GM11168 (cell line): ENCODE data around the gene CECR2.

ENCODE experiments used
- in situ Hi-C: fragments of 300-500 bp; cut with MboI; formaldehyde crosslinking; loops from one replicate; pipeline ENCODE4 v1.12.0; 2022; ENCODE audit warnings: low sequenced_read_pairs; ENCODE audit not compliant: unreplicated experiment

Gene CECR2

DNA sequence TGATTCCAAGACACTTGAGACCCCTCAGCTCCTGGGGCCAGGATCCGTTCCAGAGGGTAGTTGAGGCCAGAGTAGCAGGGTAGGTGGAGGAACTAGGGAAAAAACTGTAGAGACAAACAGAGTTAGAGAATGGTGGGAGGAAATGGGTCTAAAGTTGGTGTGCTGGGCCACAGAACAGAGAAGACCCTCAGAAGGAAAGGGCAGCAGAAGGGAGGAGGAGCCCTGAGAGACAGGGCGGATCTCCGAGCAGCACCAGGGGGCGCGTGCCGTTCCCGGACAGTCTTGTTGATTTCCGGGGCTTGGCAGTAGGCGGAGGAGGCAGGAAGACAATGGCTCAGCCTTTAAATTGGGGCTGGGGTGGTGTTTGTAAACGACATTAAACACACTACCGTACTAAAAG lies 2.4 kb upstream of the CECR2 start:
- in situ Hi-C loops, result no loop called here

GRCh38 chr22:17368144-17368543 lies 1.1 kb upstream of the CECR2 start:
- in situ Hi-C loops, result no loop called here

- in situ Hi-C loops, result no loop called here
Observed at GRCh38 chr22:17368554-17369438, 464 bp upstream of the CECR2 start.

DNA sequence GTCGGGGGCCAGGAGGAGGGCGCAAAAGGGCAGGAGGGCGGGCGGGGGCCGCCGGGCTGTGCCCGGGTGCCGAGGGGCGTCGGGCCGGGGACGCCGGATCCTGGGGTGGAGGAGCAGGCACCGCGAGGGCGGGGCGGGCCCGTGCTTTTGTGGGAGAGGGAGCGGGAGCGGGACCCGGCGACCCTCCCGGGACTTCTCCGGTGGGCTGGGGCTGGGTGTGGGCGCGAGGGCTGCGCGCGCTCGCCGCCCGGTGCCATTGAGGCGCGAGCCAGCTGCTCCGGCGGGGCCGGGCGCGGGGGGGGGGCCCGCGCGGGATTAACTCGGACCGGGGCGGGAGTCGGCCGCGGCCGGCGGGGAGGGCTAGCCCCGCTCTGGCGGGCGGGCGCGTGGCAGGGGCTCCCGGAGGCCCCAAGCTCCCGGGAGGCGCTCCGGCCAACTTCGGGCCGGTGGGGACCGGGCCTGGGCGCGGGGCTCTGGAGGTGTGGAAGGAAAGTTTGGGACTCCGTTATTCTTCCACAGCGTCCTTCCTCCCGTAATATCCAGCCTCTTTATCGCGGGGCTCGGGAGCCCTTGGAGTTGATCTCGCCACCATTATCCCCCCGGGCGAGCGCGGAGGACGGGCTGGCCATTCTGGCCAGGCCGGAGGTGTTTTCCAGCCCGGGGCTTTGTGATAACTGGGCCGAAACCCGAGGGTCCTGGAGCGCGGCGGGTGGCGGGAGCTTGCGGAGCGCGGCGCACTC lies 936 bp downstream of the CECR2 start:
- in situ Hi-C loops, result no loop called here

DNA sequence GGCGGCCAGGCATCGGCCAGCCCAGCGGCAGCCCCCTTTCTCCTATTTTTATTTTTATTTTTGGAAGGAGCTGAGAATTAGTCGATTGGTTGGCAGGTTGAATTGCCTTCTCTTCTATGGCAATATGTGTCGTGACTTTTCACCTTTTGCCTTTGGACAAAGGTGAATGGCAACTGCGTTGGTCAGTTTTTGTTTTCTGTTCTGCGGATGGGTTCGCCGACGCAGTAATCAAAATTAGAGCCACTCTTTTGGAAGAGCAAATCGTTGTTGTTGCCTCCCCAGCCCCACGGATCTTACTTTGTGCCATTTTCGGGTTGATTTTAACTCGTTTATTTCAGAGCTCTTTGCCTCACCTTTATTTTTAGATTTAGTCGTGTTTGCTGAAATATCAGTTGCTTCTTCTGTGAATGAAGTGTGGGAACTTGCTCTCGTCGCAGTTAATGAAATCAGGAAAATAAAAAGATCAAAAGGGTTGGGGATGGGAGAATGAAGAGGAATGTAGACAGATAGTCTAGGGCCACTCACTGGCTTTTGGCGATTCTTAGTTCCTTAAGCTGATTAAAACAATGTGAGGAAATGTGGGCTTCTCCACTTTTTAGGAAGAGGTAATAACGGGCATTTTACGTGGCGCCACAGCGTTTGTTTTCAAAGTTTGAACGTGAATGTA lies 1.6 kb downstream of the CECR2 start:
- in situ Hi-C loops, result no loop called here

DNA sequence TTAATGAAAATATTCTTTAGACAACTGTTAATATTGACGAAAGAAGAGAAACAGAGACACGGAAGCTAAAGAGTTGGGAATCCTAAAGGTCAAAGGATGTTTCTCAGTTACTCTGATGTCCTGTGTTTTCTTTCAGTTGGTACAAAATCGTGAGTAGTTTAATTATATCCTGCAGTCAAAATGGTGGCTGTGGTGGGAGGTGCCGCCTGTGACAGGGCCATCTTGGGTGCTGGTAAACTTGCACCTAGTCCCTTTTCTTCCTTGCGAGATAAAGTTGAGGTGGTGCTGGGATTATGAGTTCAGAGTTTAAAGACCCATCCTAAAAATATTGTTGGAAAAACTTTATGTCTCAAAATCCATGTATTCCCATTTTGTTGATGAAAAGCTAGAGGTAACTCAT lies 2.2 kb downstream of the CECR2 start:
- in situ Hi-C loops, result no loop called here

- in situ Hi-C loops, result no loop called here
Observed at GRCh38 chr22:17373855-17374254, 4.6 kb downstream of the CECR2 start.

DNA sequence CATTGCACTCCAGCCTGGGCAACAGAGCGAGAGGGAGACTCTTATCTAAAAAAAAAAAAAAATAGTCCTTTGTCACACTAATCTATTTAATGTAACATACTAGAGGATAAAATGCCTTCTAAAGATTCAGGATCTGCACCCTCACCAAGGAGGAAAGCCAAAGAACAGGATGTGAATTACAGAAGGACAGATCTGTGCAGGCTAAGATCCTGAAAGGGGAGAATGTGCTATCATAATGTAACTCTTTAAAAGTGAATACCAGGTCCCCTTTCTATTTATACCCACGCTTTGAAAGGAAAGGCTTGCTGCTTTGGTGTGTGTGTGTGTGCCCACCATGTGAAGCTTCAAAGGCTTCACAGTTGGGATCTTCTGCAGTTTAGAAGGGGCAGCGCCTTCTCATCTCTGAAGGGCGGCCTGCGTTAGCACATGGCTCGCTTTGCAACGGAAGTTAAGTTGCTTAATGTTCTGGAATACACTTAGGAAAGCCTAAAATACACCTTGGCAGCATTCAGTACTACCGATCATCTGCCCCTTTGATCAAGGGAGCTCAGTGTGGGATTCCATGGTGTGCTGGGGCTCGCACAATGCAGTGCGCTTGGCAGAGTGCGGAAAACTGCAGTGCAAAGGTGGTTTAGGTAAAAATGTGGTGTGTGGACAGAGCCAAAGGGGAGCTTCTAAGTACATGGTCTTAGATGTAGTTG lies 6.8 kb downstream of the CECR2 start:
- in situ Hi-C loops, result no loop called here

DNA sequence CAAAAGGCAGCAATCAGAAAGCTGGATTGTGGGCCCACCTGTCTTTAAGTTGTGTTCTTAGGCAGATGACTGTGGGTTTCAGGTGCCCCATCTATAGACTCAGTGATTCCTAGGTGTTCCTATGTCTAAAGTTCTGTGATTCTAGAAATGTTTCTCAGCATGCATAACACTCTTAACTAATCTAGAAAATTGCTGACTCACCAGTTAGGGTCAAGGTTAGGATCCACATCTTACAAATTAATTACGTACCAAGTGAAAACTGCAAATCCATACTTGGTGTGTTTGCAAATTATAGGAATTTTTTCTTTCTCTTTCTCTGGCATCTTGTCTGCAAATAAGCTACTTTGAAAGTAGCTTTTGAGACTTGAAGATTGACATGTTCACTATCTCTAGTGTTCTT lies 7.7 kb downstream of the CECR2 start:
- in situ Hi-C loops, result no loop called here

- in situ Hi-C loops, result no loop called here
Observed at GRCh38 chr22:17379944-17380343, 10.7 kb downstream of the CECR2 start.

DNA sequence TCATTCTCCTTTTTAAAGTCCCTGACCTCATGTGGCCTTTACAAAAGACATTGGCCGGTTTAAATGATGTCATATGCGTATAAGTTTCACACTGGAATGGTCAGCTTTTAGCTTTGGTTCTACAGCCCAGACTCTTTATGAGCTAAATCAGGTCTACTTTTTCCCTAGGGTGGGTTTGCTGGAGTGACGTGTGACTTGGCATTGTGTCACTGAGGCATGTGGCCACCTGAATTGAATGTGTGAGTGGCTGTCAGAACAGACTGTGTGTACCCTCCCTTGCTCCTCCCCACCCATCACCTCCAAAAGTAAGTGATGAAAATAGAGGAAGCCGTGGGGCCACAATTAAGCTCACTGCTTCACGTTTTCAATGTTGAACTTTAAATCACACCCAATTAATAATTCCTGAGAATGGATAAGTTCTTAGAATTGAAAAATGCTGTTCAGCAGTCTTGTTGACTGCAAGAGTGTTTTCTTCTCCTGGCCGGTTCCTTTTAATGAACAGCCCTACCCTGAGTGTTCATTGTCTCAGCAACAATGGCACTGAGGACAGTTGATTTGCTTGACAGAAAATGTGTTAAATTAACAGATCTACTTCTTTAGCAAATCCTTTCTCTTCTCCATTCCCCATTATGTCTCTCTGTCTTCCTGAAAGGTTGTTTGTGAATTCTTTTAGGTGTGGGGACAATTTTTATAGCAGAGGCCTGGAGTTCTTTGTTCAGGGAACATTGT lies 11.3 kb downstream of the CECR2 start:
- in situ Hi-C loops, result no loop called here

GRCh38 chr22:17381192-17381913 lies 12.1 kb downstream of the CECR2 start:
- in situ Hi-C loops, result no loop called here

DNA sequence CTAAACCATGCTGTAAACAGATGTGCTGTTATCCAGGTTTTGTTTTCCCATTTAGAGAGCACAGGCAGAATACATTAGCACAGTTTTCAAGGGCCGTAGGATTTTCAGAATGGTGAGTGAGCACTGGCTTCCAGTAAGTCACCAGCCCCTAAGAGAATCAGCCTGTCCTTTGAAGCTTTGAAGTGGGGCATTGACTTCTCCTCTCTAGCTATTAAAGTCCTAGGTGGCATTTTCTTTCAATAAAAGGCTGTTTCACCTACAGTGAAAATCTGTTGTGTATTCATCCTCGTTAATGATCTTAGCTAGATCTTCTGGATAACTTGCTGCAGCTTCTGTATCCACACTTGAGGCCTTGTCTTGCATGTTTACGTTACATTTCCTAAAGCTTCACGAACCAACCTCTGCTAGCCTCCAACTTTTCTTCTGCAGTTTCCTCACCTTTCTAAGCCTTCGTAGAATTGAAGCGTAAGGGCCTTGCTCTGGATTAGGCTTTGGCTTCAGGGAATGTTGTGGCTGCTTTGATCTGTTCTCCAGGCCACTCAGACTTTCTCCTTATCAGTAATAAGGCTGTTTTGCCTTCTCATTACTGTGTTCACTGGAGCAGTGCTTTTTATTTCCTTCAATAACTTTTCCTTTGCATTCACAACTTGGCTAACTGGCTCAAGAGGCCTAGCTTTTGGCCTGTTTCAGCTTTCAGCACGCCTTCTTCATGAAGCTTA lies 15.5 kb downstream of the CECR2 start:
- in situ Hi-C loops, result no loop called here

GRCh38 chr22:17387356-17387755 lies 18.1 kb downstream of the CECR2 start:
- in situ Hi-C loops, result no loop called here

- in situ Hi-C loops, result no loop called here
Observed at GRCh38 chr22:17388235-17388634, 19.0 kb downstream of the CECR2 start.

GRCh38 chr22:17390087-17390486 lies 20.8 kb downstream of the CECR2 start:
- in situ Hi-C loops, result no loop called here

DNA sequence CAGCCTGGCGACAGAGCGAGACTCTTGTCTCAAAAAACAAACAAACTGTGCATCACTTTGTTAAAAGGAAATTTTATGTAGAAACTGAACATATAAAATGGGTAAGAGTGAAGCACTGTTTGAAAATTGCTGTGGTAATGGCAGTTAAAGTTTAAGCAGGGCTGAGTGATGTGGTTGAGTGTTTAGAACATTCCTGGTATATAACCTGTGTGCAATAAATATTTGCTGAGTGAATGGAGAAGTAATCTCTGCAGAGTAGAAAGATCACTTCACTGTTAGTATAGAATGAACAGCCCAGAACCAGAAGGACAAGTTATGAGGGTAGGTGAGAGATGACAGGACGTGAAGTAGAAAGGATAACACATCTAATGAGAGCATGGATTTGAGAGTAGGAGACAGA lies 27.3 kb downstream of the CECR2 start:
- in situ Hi-C loops, result no loop called here

DNA sequence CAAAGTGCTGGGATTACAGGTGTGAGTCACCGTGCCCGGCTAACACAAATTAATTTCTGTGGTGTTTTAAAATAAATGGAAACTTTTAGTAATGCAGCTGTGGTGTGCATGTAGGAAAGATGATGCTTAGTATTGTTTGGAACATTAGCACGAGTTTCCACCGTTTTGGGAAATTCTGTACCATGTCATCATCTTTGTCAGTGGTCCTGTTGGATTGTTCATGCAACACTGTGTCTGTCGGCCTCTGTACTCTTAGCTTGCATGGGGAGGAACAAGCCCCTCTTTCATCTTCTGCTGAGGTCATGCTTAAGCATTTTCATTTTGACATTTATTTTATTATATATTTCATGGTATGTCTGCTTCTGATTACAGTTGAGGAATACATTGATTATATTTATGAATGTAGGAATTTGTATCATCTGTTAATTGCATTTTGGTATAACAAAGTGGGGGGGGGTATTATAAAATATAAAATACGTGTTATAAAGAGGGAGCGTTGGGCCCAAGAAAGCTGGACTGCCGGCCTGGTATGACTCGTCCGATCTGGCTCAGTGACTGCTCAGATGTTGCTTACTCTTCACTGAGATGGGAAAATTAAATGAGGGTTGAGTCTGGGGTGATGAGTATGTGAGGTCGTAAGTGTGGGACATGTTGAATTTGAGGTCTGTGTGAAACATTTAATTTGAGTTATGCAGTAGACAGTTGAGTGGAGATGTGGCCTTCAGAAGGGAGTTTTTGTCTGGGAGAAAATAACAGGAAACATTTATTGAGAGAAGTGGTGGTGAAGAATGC lies 28.7 kb downstream of the CECR2 start:
- in situ Hi-C loops, result no loop called here
